ENCODE measurements around the gene PDPK1.

PDPK1 gene

DNA sequence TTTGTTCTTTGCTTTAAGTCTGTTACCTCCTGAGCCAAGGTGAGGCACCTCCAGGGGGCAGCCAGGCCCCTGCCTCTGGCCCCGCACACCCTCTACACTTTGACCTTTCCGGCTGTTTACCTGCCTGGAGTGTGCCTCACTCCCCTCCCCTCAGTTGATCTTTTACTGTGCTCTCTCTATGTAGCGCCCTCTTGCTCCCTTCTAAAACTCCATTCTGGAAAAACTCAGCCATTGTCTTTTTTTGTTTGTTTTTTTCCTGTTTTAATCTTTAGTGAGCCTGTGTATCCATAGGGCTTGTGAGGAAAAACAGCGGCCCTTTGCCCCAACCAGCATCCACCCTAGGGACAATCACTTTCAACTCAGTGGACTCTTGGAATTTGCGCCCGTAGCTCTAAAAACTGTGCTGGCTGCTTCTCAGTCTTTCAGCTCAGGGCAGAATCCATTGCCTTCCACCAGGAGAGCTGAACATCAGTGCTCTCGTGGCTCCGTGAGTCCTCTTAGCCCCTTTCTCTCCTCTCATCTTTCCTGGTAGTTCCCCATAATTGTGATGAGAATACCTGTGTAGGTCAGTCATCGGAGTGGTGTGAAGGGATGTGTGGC is 13.4 kb upstream of the PDPK1 start:
- TF ChIP-seq GATA3 (IDR thresholded peaks at IDR 0.05; ENCODE audit: low read depth, low read length) (no peak), GATA2 (IDR thresholded peaks at IDR 0.05; ENCODE audit: low read depth, low read length) (no peak)

DNA sequence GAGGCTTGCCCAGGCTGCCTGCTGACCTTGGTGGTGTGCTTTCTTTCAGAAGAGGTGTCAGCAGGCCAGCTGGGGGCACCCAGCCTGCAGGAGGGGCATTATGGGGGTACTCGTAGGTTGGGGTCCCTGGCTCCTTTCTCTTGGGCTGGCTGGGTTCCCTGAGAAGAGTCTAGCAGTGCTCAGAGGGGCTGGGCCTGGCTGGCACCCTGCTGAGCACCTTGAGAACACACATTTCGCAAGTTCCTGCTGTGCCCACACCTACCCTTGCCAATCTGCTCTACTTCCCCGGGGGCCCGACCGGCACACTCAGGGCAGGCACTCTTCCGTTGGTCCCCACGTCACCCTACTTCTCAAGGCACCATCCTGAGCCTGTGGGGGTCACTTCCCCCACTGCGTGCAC is 11.7 kb upstream of the PDPK1 start:
- TF ChIP-seq GATA2 (IDR thresholded peaks at IDR 0.05; ENCODE audit: low read depth, low read length) = no peak
- no peak for TF ChIP-seq GATA3 (IDR thresholded peaks at IDR 0.05; ENCODE audit: low read depth, low read length)

DNA sequence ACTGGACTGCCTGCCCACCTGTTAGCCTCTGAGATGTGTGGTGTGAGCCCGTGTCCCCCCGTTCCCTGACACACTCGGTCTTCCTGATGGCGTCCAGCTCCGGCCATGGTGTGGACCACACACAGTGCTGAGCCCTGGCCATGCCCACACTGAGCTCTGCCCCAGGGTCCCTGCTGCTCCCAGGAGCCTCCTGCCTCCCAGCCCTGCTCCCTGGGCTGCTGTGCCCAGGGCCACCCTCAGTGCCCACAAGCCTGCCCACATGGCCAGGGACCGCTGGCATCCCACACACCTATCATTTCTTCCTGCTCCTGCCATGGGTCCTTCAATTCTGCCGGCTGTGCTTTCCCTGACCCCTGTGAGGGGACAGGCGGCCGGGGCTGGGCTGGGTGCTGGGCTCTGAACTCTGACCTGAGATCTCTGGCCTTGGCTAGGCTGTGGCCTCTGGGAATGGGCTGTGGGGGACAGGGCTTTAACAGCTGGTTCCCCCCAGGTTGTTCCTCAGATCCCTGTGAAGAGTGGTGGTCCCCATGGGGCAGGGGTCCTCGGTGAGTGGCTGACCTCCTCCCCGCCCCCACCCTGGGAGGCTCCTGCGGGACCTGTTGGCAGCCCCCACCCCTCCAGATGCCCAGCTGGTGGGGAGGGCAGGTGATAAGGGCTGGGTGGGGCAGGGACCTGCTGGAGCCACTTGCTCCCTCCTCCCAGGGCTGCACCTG is 10.6 kb upstream of the PDPK1 start:
- no peak for TF ChIP-seq GATA3 (IDR thresholded peaks at IDR 0.05; ENCODE audit: low read depth, low read length)

DNA sequence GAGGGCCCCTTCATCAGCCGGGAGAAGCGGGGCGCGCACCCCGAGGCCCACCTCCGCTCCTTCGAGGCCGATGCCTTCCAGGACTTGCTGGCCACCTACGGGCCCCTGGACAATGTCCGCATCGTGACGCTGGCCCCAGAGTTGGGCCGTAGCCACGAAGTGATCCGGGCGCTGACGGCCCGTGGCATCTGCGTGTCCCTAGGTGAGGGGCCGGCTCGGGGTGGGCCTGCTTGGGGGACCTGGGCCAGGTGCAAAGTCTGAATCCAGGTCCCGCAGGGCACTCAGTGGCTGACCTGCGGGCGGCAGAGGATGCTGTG is 10.1 kb upstream of the PDPK1 start:
- no peak for TF ChIP-seq GATA2 (IDR thresholded peaks at IDR 0.05; ENCODE audit: low read depth, low read length)

DNA sequence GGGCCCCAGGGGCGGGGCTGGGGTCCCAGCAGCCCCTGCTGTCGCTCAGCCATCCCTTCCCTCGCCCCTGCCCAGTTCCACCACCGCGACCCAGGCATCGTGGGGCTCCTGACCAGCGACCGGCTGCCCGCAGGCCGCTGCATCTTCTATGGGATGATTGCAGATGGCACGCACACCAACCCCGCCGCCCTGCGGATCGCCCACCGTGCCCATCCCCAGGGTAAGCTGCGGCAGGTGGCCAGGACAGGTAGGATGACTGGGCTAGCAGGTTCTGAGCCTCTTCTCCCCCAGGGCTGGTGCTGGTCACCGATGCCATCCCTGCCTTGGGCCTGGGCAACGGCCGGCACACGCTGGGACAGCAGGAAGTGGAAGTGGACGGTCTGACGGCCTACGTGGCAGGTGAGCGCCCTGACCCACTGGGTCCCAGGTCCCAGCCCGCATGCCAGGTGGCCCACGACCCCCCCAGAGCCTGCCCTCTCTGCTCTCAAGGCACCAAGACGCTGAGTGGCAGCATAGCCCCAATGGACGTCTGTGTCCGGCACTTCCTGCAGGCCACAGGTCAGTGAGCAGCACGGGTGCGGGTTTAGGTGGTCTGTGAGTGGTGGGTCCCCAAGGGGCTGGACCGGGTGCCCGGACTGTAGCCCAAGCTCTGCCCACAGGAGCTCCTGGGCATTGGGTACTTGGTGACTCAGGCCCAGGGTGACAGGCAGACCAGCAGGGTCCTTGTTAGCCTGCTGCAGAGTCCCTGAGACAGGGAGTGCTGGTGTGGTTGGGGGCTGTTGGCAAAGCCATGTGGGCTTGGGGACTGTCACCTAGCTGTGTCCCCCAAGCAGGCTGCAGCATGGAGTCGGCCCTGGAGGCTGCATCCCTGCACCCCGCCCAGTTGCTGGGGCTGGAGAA is 9.4 kb upstream of the PDPK1 start:
- TF ChIP-seq GATA2 (IDR thresholded peaks at IDR 0.05; ENCODE audit: low read depth, low read length) (no peak), GATA3 (IDR thresholded peaks at IDR 0.05; ENCODE audit: low read depth, low read length) (no peak)

DNA sequence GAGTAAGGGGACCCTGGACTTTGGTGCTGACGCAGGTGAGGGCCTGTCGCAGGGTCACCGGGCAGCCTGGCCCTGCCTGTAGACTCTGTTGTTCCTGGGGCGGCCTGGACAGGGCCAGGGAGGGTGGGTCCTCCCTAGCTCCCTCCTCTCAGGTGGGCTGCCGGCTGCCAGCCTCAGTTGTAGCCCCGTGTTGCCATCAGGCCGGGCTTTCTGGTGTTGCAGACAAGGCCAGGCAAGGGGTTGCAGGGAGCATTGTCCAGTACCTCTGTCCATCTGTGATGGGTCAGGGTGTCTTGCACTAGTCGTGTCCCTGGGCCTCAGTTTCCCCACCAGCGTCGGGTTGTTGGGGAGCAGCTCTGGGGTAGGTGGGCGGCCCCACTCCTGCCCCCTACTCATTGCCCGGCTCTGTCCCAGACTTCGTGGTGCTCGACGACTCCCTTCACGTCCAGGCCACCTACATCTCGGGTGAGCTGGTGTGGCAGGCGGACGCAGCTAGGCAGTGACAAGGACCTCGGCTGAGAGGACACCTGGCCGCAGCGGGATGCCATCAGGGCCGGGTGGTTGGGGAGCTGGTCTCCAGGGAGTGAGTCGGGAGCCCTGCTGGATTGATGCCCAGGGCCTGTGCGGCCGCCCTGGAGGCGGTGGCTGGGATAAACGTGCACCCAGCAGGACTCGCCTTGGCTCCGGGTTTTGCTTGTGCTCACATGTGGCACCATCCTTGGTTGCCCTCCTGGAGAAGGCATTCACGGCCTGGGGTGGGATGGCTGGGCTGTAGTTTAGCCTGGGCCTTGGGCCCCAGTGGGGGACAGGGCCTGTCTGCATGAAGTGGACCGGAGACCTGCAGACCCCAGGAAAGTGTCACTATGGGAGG is 8.5 kb upstream of the PDPK1 start:
- no peak for TF ChIP-seq GATA2 (IDR thresholded peaks at IDR 0.05; ENCODE audit: low read depth, low read length)
- TF ChIP-seq GATA3 (IDR thresholded peaks at IDR 0.05; ENCODE audit: low read depth, low read length) = no peak

DNA sequence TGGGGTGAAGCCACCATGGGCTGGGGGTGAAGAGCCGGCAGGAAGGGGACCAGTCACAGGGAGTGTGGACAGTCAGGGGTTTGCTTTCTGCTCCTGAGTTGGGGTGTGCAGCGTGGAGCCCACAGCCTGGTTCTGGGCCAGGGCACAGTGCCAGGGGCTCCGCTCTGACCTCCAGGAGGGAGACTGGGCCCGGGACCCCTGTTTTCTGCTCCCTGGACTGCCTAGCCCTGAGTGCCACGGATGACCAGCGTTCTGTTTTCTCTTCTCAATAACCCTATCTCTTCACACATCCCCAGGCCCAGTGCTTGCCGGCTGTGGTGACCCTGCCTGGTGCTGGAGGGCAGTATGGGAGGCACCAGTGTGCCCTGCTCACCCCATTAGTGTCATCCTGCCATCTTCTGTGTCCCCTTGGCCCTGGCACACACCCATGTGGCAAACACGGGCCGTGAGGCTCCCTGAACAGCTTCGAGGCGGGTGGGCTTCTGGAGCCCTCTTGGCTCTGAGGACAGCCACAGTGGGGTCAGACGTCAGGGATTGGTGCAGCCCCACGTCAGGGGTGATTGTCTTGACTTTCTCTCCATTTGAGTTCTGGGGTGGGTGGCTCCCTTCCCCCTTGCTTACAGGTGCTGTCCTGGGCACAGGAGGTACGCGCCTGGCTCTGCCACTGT is 7.7 kb upstream of the PDPK1 start:
- TF ChIP-seq GATA2 (IDR thresholded peaks at IDR 0.05; ENCODE audit: low read depth, low read length) = no peak
- no peak for TF ChIP-seq GATA3 (IDR thresholded peaks at IDR 0.05; ENCODE audit: low read depth, low read length)

DNA sequence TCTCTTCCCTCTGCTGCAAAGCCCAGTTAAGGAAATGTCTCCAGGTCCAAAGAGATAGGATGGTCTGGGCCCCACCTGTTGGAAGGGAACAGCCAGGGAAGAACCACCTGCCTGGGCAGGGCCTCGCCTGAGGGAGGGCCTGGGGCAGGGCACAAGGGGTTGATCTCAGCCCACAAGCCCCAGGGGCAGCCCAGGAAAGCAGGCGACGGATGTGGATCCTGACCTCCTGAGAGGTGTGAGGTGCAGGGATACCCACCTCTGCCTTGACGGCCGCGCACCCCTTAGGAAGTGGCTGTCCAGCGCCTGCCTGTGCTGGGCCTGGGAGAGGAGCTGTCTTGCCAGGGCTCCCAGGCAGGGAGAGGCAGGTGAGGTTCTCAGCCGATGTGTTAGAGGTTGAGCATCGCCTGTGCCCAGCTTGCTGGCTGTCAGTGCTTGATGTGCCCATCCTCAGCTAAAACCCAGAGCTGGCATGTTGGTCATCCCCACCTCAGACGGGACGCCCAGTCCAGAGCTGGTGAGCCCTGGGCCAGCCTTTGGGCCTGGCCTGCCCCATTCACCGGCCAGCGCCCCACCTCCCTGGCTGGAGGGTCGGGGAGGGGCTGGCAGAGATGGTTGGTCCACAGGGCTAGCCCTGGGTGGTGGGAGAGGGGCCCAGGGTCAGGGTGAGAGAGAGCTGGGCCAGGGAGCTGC is 7.0 kb upstream of the PDPK1 start:
- no peak for TF ChIP-seq GATA3 (IDR thresholded peaks at IDR 0.05; ENCODE audit: low read depth, low read length)
- TF ChIP-seq GATA2 (IDR thresholded peaks at IDR 0.05; ENCODE audit: low read depth, low read length) = no peak

DNA sequence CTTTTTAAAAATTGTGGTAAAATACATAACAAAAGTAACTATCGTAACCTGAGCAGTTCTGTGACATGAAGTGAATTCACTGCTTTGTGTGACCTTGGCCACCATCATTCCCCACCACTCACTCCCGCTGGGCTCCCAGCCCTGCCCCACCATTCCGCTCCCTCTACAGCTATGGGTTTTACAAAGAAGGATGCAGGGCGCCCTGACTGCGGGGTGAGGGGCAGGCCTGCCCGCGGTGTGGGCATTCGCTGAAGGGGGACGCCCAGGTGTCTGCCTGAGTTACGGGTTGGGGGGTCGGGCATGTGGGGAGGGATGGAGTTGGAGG is 6.5 kb upstream of the PDPK1 start, which contains the start of gene CEMP1:
CEMP1 (minus strand) TSS at position 38 of the 325 bp plus-strand sequence. CDS start 335 bp downstream, outside the sequence.
- no peak for TF ChIP-seq GATA3 (IDR thresholded peaks at IDR 0.05; ENCODE audit: low read depth, low read length)
- no peak for TF ChIP-seq GATA2 (IDR thresholded peaks at IDR 0.05; ENCODE audit: low read depth, low read length)

DNA sequence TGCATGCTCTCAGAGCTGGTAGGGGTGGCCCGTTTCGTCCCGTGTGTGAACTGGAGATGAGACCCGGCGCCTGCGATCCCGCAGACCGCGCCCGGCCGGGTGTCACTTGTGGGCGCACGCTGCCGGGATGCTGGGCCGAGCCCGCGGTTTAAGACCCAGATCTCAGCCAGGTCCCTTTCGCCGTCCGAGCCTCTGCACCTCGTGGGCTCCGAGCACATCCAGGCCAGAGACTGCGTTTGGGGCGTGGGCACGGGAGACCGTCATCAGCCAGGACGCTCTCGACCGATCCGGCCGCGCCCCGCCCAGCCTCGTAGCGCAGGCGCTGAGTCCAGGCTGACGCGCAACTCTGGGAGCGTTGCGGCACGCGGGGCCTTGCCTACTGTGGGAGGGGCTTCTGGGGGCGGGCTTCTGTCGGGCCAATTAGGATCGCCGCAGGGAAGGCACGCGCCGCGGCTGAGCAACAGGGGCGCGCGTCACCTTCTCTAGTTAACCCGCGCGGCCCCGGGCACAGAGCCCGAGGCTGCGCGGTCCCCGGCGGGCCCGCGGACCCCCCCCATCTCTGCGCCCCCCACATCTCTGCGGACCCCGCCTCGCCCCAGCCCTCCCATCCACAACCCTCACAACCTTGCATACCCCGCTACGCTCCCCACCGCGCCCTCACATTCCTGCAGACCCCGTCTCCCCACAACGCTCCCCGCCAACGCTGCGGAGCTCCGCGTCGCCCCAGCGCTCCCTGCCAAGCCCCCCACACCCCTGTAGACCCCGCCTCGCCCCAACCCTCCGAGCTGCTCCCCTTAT is 5.9 kb upstream of the PDPK1 start:
- TF ChIP-seq GATA3 (IDR thresholded peaks at IDR 0.05; ENCODE audit: low read depth, low read length) = no peak
- no peak for TF ChIP-seq GATA2 (IDR thresholded peaks at IDR 0.05; ENCODE audit: low read depth, low read length)

DNA sequence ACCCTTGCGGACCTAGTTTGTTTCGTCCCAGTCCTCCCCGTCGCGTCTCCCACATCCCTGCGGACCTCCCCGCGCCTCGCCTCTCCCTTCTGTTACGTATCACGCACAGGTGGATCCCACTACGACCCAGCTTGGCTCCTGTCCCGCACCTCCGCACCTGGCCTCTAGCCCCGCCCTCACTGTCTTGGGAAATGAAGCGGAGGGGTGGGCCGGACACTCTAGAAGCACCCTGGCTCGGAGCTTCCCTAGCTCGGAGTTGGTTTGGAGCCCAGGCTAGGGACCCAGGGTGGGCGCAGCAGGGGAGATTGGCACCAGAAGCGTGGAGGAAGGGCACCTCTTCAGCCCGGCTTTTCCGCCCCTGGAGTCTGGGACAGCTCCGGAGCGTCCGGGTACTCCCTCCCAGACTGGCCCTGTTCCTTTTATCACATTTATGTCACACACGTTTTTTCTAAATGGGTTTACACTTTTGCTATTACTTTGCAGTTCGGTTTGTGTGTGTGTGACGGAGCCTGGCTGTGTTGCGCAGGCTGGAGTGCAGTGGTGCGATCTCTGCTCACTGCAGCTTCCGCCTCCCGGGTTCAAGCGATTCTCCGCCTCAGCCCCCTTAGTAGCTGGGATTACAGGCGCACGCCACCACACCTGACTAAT is 5.2 kb upstream of the PDPK1 start:
- no peak for TF ChIP-seq GATA2 (IDR thresholded peaks at IDR 0.05; ENCODE audit: low read depth, low read length)
- no peak for TF ChIP-seq GATA3 (IDR thresholded peaks at IDR 0.05; ENCODE audit: low read depth, low read length)

DNA sequence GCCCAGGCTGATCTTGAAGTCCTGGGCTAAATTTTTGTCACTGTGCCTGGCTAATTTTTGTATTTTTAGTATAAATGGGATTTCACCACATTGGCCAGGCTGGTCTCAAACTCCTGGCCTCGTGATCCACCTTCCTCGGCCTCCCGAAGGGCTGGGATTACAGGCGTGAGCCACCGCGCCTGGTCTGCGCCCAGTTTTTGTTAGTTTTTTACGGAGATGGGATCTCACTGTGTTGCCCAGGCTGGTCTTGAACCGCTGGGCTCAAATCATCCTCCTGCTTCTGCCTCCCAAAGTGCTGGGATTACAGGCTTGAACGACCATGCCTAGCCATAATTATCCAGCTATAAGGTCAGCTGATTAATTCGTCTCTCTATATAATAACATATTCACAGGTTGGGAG is 3.9 kb upstream of the PDPK1 start:
- TF ChIP-seq GATA3 (IDR thresholded peaks at IDR 0.05; ENCODE audit: low read depth, low read length) (no peak), GATA2 (IDR thresholded peaks at IDR 0.05; ENCODE audit: low read depth, low read length) (no peak)

Data from SH-SY5Y (cell line).